Measurements from ENCODE around the gene RNF183. TPM values are rescaled to one million over a fixed set of nuclear protein-coding genes. Genes with fewer than 3 reads are reported as not detected.

RNF183 gene
- total RNA-seq, 2 donors from 2014 or later, result not detected

DNA sequence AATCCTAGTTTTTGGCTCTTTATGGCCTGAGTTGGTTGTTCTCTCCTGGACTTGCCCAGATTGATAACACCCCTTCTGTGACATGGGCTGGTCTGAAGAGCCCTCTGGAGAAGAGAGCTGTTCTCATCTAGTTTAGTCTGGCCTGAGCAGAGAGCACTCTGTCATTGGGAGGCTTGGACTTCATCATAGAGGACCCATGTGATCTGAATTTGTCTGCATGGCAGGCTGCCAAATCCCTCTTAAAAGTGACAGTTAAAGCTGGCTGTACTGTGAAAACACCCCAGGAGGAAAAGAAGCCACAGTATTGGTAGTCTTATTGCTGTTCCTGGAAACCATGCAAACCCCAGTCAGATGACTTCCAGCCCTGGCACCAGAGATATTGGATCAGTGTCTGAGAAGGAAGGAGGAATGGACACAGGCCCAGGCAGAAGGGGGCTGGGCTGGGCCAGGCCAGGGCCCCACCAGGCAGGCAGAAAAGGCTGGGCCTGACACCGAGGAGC, 40.6 kb upstream of the RNF183 start:
- peak in 1 of 3 donors; percentile 8 for TF ChIP-seq POLR2A (IDR thresholded peaks at IDR 0.05)
- TF ChIP-seq, protein P1, sequence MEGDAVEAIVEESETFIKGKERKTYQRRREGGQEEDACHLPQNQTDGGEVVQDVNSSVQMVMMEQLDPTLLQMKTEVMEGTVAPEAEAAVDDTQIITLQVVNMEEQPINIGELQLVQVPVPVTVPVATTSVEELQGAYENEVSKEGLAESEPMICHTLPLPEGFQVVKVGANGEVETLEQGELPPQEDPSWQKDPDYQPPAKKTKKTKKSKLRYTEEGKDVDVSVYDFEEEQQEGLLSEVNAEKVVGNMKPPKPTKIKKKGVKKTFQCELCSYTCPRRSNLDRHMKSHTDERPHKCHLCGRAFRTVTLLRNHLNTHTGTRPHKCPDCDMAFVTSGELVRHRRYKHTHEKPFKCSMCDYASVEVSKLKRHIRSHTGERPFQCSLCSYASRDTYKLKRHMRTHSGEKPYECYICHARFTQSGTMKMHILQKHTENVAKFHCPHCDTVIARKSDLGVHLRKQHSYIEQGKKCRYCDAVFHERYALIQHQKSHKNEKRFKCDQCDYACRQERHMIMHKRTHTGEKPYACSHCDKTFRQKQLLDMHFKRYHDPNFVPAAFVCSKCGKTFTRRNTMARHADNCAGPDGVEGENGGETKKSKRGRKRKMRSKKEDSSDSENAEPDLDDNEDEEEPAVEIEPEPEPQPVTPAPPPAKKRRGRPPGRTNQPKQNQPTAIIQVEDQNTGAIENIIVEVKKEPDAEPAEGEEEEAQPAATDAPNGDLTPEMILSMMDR (IDR thresholded peaks at IDR 0.05), result no peak
- intact Hi-C loops (cut with DNase I), result no loop called here
- Histone ChIP-seq H3K9me3 (no peaks in the 10 kb centered on the region), H3K4me1 (peaks cover 28% of the 10 kb centered on the region), H3K36me3 (replicated peaks in 1 of 2; ENCODE audit: insufficient read depth in 1 of 2, low read depth in 2 of 2) (no peaks in the 10 kb centered on the region), H3K4me3 (no peak overlapping the region), H3K27me3 (no peaks in the 10 kb centered on the region), H3K27ac (peak overlapping the region in 3 of 4 donors; percentile 52 to 76 (median 62))
- peak; percentile 43 for ATAC-seq
- peak; percentile 74 to 87 (median 83) for DNase-seq
- 42 to 47% methylated on average over 1 of the region's 1 CpG for WGBS, 2 donors

DNA sequence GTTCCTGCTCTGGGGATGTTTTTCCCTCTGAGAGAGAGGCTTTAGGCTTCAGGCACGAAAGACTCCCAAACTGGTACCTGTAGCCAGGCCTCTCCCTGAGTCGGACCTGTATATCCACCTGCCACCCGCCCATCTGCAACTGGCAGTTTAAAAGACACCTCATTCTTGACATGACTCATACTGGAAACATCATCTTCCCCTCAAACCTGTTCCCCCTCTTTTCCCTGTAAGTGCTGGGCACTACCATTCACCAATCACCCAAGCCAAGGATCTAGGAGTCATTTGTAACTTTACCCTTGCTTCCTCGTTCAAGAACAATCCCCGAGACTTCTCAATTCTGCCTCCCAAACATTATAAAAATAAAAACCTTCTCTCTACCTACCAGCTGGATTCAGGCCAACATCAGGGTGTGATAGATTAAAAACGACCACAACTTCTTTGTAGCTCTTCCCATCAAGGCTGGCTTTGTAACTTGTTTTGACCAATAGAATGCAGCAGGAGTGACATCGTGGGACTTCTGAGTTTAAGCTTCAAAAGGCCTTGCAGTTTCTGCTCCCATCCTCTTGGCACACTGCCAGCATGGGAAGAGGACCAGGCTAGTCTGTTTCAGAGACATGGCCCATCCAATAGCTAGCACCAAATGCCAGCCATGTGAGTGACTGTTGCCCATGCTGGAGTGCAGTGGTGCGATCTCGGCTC, 38.7 kb upstream of the RNF183 start:
- no peak overlapping the region for H3K27ac ChIP-seq
- H3K27me3 ChIP-seq, result no peaks in the 10 kb centered on the region
- ATAC-seq, result no peak
- peaks cover 29% of the 10 kb centered on the region for H3K4me1 ChIP-seq
- H3K4me3 ChIP-seq, result no peak overlapping the region
- intact Hi-C loops (cut with DNase I), result no loop called here
- H3K36me3 ChIP-seq (replicated peaks in 1 of 2; ENCODE audit: insufficient read depth in 1 of 2, low read depth in 2 of 2), result no peaks in the 10 kb centered on the region
- no peaks in the 10 kb centered on the region for H3K9me3 ChIP-seq
- no peak for TF ChIP-seq POLR2A (IDR thresholded peaks at IDR 0.05)
- WGBS, 2 donors, result 66 to 75% methylated on average over 9 of the region's 9 CpGs
- DNase-seq, result no peak

DNA sequence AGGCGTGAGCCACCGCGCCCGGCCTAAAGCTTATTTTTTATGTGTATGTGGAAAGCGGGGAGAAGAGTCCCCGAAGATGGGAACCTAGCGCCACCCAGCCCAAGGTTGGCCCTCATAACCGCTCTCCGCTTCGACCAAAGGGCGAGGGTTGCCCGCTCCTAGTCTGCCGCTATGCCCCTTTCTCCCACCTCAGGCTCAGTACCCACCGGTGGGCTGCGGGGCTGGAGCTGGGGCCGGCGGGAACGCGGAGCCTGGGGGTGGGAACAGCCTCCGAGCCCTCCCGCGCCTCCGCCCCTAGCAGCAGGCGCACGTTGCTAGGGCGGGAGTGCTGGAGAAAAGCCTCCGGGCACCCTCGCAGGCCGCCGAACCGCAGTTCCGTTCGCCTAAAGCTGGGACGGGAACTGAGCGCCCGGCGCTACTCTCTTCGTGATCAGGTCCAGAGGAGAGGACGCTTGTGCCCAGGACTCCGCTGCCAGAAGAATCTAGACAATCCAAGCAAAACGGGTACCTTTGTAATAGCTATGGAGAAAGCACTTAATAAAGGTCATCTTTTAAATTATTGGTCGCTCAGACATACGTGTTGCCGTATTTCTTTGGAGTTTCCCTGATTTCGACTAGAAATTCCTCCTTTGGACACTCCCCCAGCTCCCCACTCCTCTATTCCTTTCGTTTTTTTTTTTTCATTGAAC, 37.0 kb upstream of the RNF183 start, which contains the start of gene WDR31:
TSS of gene WDR31 (minus strand) at position 265 of the 689 bp plus-strand sequence. CDS start 8,253 bp downstream, outside the sequence.
- Histone ChIP-seq H3K27ac (peak within 1 kb of the TSS; percentile 60 to 83 (median 75)), H3K27me3 (no peaks in the 10 kb centered on the region), H3K4me1 (peaks cover 29% of the 10 kb centered on the region), H3K9me3 (no peaks in the 10 kb centered on the region), H3K4me3 (peak within 1 kb of the TSS; percentile 46 to 97), H3K36me3 (replicated peaks in 1 of 2; ENCODE audit: insufficient read depth in 1 of 2, low read depth in 2 of 2) (no peaks in the 10 kb centered on the region)
- peak; percentile 88 to 93 (median 90) for DNase-seq
- intact Hi-C loops (cut with DNase I), result no loop called here
- peak; percentile 98 for ATAC-seq
- TF ChIP-seq, protein P1 (IDR thresholded peaks at IDR 0.05), result peak in 1 of 7 experiments; percentile 21
- TF ChIP-seq POLR2A (IDR thresholded peaks at IDR 0.05), result peak; percentile 24 to 68 (median 68)
- 0 to 1% methylated on average over 15 to 43 of the region's 46 CpGs for WGBS, 2 donors

DNA sequence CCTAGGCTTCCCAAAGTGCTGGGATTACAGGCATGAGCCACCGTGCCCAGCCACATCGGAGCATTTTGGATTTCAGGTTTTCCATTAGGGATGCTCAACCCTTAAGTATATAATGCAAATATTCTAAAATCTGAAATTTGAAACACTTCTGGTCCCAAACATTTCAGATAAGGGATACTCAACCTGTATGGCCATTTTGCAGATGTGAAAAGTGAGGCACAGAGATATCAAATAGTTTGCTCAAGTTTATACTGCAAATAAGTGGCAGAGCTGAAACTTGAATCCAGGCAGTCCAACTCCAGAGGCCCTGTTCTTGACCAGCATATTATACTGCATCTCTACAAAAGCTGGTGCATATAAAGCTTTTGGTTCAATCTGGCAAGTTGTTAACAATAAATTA, 34.5 kb upstream of the RNF183 start:
- H3K36me3 ChIP-seq (replicated peaks in 1 of 2; ENCODE audit: insufficient read depth in 1 of 2, low read depth in 2 of 2), result no peaks in the 10 kb centered on the region
- no peak overlapping the region for H3K27ac ChIP-seq
- TF ChIP-seq, protein P1 (IDR thresholded peaks at IDR 0.05), result no peak
- no peak for TF ChIP-seq POLR2A (IDR thresholded peaks at IDR 0.05)
- peaks cover 17% of the 10 kb centered on the region for H3K4me1 ChIP-seq
- no peaks in the 10 kb centered on the region for H3K27me3 ChIP-seq
- H3K4me3 ChIP-seq, result no peak overlapping the region
- DNase-seq (no peak), ATAC-seq (no peak)
- intact Hi-C loops (cut with DNase I), result no loop called here
- 85 to 100% methylated on average over 2 of the region's 2 CpGs for WGBS, 2 donors
- no peaks in the 10 kb centered on the region for H3K9me3 ChIP-seq

DNA sequence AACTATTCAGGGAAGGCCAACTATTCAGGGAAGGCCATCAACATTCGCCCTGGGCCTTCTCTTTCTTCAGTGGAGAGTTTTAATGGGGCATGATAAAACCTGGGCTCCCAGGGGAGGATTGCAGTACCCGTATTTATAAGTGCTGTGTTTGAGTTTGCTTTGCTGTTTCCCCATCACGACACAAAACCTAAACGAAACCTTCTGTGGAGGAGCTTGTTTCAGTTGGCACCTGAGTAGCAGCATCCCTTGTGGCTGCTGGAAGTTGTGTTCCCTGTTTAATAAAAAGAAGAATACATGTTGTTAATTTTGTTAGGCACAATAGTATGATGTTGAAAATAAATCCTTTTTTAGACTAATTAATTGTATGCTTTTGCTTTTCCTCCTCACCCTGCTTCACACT, 28.6 kb upstream of the RNF183 start:
- 62 to 70% methylated on average over 4 of the region's 4 CpGs for WGBS, 2 donors
- Histone ChIP-seq H3K36me3 (replicated peaks in 1 of 2; ENCODE audit: insufficient read depth in 1 of 2, low read depth in 2 of 2) (no peaks in the 10 kb centered on the region), H3K4me3 (no peak overlapping the region), H3K9me3 (no peaks in the 10 kb centered on the region), H3K27ac (no peak overlapping the region), H3K27me3 (no peaks in the 10 kb centered on the region), H3K4me1 (no peaks in the 10 kb centered on the region)
- no peak for DNase-seq
- ATAC-seq, result no peak
- intact Hi-C loops (cut with DNase I), result no loop called here
- TF ChIP-seq, protein P1 (IDR thresholded peaks at IDR 0.05), result no peak
- no peak for TF ChIP-seq POLR2A (IDR thresholded peaks at IDR 0.05)

Data from body of pancreas (tissue), 4 donors.